Stomach (tissue), 9 donors: ENCODE results near the gene RHBDF1. TPM values are rescaled to one million over a fixed set of nuclear protein-coding genes. Genes with fewer than 3 reads are reported as not detected.

Experiments
- DNase-seq, 2 donors: peaks; one replicate each; pipeline versions ENCODE4 v3.0.0 to v3.0.0-alpha.2; 2013 to 2019
- H3K27ac ChIP-seq, 5 donors: fragments of 200-600 bp in 4 of 5; sonication (generic) in 4 of 5; one replicate each; pipeline ENCODE4 v1.5.1; 2013 to 2019; ENCODE audit warnings: mild to moderate bottlenecking in 1 of 5, moderate library complexity in 1 of 5
- H3K27me3 ChIP-seq, 3 donors: fragments of 200-600 bp; sonication (generic); one replicate each; pipeline ENCODE4 v1.5.1; 2017 to 2019; ENCODE audit warnings: mixed run types in 1 of 3
- H3K36me3 ChIP-seq, 4 donors: fragments of 200-600 bp; sonication (generic); 1 replicate in 3 of 4; 2 replicates in 1 of 4; pipeline ENCODE4 v1.5.1; 2016 to 2019
- H3K4me1 ChIP-seq, 4 donors: fragments of 200-600 bp; sonication (generic); one replicate each; pipeline ENCODE4 v1.5.1; 2016 to 2019
- H3K4me3 ChIP-seq, 4 donors: fragments of 200-600 bp; sonication (generic) in 3 of 4; one replicate each; pipeline ENCODE4 v1.5.1; 2016 to 2019; ENCODE audit warnings: mild to moderate bottlenecking in 1 of 4
- H3K9me3 ChIP-seq, 4 donors: fragments of 200-600 bp; sonication (generic); one replicate each; pipeline ENCODE4 v1.5.1; 2016 to 2019
- EP300 ChIP-seq: sonication (generic); formaldehyde crosslinking; IDR thresholded peaks from one replicate; pipeline ENCODE4 v1.6.1; 2017; ENCODE audit warnings: antibody characterized with exemption
- POLR2A ChIP-seq, 4 donors: fragments of 450-650 bp; IDR thresholded peaks; one replicate each; pipeline ENCODE4 v1.6.1; 2016; ENCODE audit warnings: antibody characterized with exemption in 4 of 4, control low read depth in 2 of 4, mild to moderate bottlenecking in 1 of 4, moderate library complexity in 1 of 4
- POLR2AphosphoS5 ChIP-seq, 3 donors: sonication (generic); formaldehyde crosslinking; IDR thresholded peaks; one replicate each; pipeline ENCODE4 v1.6.1; 2016; ENCODE audit warnings: antibody characterized with exemption in 3 of 3
- WGBS, 5 donors: extraction: QIAGEN DNeasy Blood & Tissue Kit in 3 of 5; methylation state at CpG; one replicate each; pipeline versions ENCODE4 v1.1.5 to v1.1.7; 2013 to 2018; 5-methylcytosine and 5-hydroxymethylcytosine counted together
- intact Hi-C: fragments of 100-400 bp; cut with DNase I; formaldehyde crosslinking; loops from one replicate; pipeline ENCODE4 v1.15.1; 2023; ENCODE audit warnings: low total_unique reads
- polyA plus RNA-seq, 3 donors: library from polyadenylated mRNA; stranded (reverse); fragments of 200-250 nt; gene quantifications; one replicate each; pipeline ENCODE4 v1.2.3, GENCODE V29; 2013
- total RNA-seq, 5 donors: library from RNA; depleted of rRNA; stranded (reverse); fragments of >200 nt; gene quantifications; one replicate each; pipeline versions ENCODE4 v1.1.0 to v1.2.3, GENCODE V29; 2014 to 2016
- TF ChIP-seq, protein P1 (sequence below), 7 experiments: fragments of 450-650 bp in 4 of 7; fragments of 200-600 bp in 3 of 7; sonication (generic) in 3 of 7; IDR thresholded peaks; one replicate each; pipeline ENCODE4 v1.5.1; 2016 to 2019; ENCODE audit warnings: antibody characterized with exemption in 7 of 7, control low read depth in 2 of 7, mild to moderate bottlenecking in 1 of 7
- donor health status: healthy with polysubstance abuse.
- donor health status: Bipolar disorder and iron deficiency.
- donor health status: healthy.

The RHBDF1 gene
- total and polyA plus RNA-seq, 8 donors, result 10.2 to 185 (median 28.9) TPM

DNA sequence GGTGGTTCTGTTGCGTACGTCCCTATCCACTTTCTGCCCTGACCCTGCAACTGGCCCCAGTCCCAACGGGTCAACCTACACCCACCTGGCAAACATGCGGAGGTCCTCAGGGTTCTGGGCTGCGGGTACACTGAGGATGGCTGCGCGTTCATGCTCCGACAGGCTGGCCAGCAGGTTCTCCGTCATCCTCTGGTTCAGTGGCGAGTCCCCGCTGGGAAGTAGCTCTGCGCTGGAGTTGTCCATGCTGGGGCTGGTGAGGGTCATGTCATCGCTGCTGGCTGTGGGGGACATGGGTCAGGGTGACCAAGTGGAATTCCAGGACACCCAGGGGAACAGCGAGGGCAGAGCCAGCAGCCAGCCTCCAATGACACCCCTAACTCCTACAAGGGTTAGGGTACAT lies 16.2 kb upstream of the RHBDF1 start:
- Histone ChIP-seq H3K9me3 (no peaks in the 10 kb centered on the region), H3K36me3 (peaks cover 45 to 77% (median 74%) of the 10 kb centered on the region in 4 donors)
- intact Hi-C loops, result no loop called here

DNA sequence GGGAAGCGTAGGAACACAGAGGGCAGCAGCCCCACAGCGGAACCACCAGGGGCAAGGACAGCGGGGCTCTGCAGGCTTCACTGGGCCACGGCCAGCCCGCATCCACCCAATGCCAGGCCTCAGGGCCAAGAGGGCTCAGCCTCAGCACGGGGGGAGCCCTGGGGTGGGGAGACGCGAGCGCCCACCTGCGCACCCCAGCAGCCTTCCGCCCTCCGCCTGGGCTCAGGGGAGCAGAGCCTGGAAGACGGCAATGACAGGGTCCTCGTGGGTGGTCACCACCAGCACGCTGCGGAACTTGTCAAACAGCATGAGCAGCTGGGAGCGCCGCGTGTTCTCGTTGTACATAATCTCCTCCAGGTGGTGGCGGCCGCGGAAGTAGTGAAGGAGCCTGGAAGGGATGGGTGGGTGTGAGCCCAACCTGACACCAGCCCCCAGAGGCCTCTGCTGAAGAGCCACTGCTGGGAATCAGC lies 14.1 kb upstream of the RHBDF1 start:
- peaks cover 45 to 80% (median 73%) of the 10 kb centered on the region in 4 donors for H3K36me3 ChIP-seq
- 77 to 86% (median 84%) methylated on average over 15 to 23 of the region's 23 CpGs for WGBS, 5 donors

More for the DNA sequence above, 16.2 kb upstream of the RHBDF1 start:
- H3K27me3 ChIP-seq, result no peaks in the 10 kb centered on the region
- H3K27ac ChIP-seq, result no peak overlapping the region
- WGBS, 5 donors, result 94 to 96% (median 96%) methylated on average over 11 to 14 of the region's 14 CpGs
- H3K4me3 ChIP-seq, result no peak overlapping the region
- TF ChIP-seq POLR2AphosphoS5 (IDR thresholded peaks at IDR 0.05), result no peak
- TF ChIP-seq EP300, result no peak
- no peak for TF ChIP-seq POLR2A (IDR thresholded peaks at IDR 0.05)
- TF ChIP-seq, protein P1, sequence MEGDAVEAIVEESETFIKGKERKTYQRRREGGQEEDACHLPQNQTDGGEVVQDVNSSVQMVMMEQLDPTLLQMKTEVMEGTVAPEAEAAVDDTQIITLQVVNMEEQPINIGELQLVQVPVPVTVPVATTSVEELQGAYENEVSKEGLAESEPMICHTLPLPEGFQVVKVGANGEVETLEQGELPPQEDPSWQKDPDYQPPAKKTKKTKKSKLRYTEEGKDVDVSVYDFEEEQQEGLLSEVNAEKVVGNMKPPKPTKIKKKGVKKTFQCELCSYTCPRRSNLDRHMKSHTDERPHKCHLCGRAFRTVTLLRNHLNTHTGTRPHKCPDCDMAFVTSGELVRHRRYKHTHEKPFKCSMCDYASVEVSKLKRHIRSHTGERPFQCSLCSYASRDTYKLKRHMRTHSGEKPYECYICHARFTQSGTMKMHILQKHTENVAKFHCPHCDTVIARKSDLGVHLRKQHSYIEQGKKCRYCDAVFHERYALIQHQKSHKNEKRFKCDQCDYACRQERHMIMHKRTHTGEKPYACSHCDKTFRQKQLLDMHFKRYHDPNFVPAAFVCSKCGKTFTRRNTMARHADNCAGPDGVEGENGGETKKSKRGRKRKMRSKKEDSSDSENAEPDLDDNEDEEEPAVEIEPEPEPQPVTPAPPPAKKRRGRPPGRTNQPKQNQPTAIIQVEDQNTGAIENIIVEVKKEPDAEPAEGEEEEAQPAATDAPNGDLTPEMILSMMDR (IDR thresholded peaks at IDR 0.05), result no peak
- no peak for DNase-seq
- peaks cover 24 to 38% (median 31%) of the 10 kb centered on the region in 4 donors for H3K4me1 ChIP-seq

DNA sequence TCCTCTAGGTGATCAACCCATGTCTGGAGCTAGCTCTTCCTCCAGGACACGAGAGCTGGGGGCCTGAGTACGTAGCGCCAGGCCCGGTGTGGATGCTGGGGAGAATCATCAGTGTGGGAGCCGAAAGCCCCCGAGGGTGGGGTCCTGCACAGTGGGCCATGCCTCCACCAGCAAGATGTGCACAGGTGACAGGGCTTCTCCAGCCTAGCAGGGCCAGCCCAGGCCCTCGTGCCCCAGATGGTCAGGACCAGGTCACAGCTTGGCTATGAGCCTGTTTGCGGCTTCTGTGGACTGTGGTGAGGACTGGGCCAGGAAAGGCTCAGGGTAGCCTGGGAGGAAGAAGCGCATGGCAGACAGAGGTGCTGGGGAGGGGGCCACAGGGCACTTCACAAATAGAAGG lies 13.4 kb upstream of the RHBDF1 start:
- DNase-seq, result no peak
- Histone ChIP-seq H3K36me3 (peaks cover 45 to 82% (median 77%) of the 10 kb centered on the region in 4 donors), H3K27me3 (no peaks in the 10 kb centered on the region), H3K4me3 (no peak overlapping the region), H3K4me1 (peaks cover 25 to 38% (median 26%) of the 10 kb centered on the region in 4 donors), H3K9me3 (no peaks in the 10 kb centered on the region), H3K27ac (peak overlapping the region in 3 of 5 donors; percentile 62 to 77 (median 77))
- 74 to 100% (median 79%) methylated on average over 3 to 9 of the region's 9 CpGs for WGBS, 5 donors
- intact Hi-C loops, result no loop called here
- no peak for TF ChIP-seq POLR2AphosphoS5 (IDR thresholded peaks at IDR 0.05)

More for the DNA sequence above, 14.1 kb upstream of the RHBDF1 start:
- TF ChIP-seq, protein P1 (IDR thresholded peaks at IDR 0.05), result no peak
- TF ChIP-seq POLR2A (IDR thresholded peaks at IDR 0.05), result no peak
- TF ChIP-seq POLR2AphosphoS5 (IDR thresholded peaks at IDR 0.05), result no peak
- no peak for TF ChIP-seq EP300
- no peak overlapping the region for H3K4me3 ChIP-seq
- DNase-seq, result no peak
- H3K9me3 ChIP-seq, result no peaks in the 10 kb centered on the region
- intact Hi-C loops, result no loop called here
- H3K4me1 ChIP-seq, result peaks cover 25 to 40% (median 28%) of the 10 kb centered on the region in 4 donors
- H3K27me3 ChIP-seq, result no peaks in the 10 kb centered on the region
- H3K27ac ChIP-seq, result peak overlapping the region in 2 of 5 donors; percentile 62 to 77

DNA sequence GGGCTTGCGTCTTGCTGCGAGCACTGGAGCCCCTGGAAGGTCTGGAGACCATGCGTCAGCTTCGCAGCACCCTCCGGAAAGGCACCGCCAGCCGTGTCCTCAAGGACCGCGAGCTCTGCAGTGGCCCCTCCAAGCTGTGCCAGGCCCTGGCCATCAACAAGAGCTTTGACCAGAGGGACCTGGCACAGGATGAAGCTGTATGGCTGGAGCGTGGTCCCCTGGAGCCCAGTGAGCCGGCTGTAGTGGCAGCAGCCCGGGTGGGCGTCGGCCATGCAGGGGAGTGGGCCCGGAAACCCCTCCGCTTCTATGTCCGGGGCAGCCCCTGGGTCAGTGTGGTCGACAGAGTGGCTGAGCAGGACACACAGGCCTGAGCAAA lies 13.0 kb upstream of the RHBDF1 start:
- Histone ChIP-seq H3K27me3 (no peaks in the 10 kb centered on the region), H3K9me3 (no peaks in the 10 kb centered on the region), H3K27ac (peak overlapping the region in 4 of 5 donors; percentile 62 to 77 (median 70)), H3K4me3 (no peak overlapping the region), H3K36me3 (peaks cover 45 to 82% (median 78%) of the 10 kb centered on the region in 4 donors), H3K4me1 (peaks cover 25 to 43% (median 26%) of the 10 kb centered on the region in 4 donors)
- TF ChIP-seq POLR2A (IDR thresholded peaks at IDR 0.05), result no peak
- TF ChIP-seq EP300, result no peak
- TF ChIP-seq, protein P1 (IDR thresholded peaks at IDR 0.05), result no peak
- no peak for TF ChIP-seq POLR2AphosphoS5 (IDR thresholded peaks at IDR 0.05)
- no peak for DNase-seq
- intact Hi-C loops, result no loop called here
- 56 to 89% (median 84%) methylated on average over 9 to 18 of the region's 18 CpGs for WGBS, 5 donors
